GM19328 (cell line): ENCODE measurements around the gene TMEM184B.

ENCODE experiments used
- ATAC-seq: cut with Tn5 transposase; IDR thresholded peaks from one replicate; pipeline ENCODE4 v1.9.1; 2021; ENCODE audit warnings: mild to moderate bottlenecking, moderate library complexity; ENCODE audit not compliant: unreplicated experiment

TMEM184B gene

DNA sequence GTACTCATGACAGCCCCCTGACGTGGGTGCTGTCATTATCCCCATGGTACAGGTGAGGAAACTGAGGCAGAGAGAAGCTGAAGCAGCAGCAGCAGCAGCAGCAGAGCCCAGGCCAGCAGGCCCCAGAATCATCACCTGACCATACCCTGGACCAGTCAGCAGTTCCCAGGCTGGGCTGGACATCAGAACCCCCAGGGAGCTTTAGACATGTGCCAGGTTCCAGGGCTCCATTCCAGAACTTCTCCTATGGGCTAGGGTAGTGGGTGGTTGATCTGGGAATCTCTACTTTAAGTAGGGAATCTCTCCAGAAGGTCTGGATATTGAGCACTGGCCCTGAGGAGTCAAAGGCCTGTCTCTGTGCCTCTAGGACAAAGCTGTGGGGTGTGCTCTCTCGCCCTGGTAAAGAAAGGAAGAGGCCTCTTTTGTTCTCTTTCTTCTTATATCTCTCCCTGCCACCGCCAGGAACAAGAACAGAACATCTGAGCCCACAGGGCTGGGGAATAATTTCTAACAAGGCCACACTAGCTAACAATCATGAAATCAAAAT lies 44.4 kb downstream of the TMEM184B start:
- no peak for ATAC-seq

DNA sequence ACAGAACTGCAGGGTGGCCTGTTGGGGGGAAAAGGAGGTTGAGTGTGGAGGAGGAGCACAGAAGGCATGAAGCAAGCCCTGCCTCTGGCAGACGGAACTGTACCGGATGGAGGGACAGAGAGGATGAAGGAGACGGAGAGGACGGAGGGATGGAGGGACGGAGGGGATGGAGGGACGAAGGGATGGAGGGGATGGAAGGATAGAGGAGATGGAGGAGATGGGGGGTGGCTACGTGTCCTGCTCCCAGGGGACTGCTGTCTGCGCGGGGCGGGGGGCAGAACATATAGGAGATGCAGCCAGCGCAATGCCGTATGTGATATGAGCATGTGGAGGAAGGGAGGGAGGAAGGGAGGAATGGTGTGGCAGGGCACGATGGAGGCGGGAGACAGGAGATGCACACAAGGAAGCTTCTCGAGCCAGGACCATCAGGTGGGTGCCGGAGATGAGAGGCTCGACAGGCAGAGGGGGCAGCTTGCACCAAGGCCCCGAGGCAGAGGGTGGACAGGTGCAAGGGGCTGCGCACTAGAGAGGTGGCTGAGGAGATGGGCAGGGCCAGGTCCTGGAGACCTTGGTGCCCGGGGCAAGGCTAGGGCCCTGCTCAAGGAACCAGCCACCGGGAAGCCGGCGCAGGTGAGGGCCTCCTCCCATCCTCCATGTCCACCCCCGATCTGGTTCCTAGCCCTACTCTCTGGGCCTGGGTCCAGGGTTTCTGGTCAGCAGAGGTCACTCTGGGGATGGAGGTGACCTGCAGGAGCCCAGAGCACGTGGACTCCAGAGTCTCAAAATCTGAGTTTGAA lies 45.8 kb downstream of the TMEM184B start:
- ATAC-seq, result no peak

DNA sequence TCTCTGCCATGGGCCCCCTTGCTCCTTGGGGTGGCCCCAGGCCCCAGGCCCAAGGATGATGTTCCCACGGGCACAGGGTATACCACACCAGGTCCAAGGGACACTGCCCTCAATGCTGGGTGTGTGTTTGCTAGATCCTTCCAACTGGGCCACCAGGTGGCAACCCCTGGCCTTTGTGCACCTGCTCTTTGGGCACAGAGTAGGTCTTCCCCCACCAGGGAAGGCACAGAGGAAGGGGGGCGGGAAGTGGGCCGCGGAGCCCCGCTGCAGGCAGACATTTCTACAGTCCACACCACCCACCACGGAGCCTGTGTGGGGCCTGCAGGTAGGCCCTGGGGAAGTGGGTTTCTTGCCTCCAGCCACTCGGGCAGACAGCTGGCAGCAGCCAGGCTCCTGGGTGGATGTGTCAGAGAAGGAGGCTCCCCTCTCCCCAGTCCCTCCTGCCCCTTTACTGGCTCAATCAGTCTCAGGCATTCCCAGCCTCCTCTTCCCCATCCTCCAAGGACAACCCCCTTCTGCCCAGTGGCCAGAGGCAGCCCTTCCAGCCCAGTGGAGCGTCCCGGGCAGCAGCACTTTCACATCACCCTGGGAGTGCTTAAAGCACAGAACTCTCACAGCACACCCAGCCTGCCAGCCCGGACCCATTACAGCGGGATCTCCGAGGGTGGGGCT lies 49.4 kb downstream of the TMEM184B start:
- ATAC-seq, result no peak

DNA sequence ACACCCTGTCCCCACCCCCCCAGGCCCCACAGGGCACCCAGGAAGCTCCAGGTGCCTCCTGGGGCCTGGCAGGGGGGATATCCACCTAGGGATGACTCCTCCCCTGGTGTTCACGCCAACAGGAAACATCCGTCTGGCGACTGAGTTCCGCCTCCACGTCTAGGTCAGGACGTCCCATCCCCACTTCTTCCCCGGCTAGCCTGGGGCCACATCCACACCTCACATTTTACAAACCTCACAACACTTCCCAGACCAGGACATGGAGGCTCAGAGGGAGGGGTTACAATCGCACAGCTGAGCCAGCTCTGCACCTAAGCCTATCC lies 50.1 kb downstream of the TMEM184B start:
- ATAC-seq, result no peak

DNA sequence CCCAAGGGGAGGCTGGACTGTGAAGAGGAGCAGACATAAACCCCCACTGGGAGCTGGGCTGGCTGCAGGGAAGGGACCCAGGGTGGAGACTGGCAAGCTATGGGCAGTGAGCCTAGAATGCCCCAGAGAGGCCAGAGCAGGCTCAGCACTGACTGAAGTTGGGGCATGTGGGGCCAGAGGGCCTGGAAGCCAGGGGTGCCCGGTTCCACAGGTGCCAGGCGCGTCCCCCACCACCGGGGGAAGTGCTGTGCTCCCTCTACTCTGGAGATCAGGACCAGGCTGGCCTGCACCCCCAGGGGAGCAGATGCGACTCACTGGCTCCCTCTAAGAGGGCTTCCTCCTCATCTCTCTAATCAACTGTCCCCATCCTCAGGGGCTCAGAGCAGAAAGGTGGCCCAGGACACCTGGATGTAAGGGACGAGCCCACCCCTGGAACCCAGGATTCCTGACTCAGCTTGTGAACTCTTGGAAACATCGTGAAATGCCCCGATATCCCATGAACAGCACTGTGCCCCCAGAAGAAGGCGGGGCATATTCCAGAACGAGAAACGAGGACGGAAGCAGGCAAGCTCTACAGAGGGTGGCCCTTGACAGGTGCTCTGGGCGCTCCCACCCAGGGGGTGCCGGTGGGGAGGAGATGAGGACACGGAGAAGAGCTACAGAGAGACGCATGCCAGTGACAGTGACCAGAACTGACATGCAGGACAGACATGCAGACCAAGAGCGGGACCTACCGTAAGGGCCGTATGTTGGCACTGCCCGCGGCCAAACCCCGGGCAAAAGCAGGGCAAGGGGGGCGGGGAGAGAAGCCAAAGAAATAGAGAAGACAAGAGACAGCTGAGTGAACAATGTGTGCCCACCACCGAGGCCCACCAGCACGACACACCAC lies 50.7 kb downstream of the TMEM184B start:
- ATAC-seq, result no peak

DNA sequence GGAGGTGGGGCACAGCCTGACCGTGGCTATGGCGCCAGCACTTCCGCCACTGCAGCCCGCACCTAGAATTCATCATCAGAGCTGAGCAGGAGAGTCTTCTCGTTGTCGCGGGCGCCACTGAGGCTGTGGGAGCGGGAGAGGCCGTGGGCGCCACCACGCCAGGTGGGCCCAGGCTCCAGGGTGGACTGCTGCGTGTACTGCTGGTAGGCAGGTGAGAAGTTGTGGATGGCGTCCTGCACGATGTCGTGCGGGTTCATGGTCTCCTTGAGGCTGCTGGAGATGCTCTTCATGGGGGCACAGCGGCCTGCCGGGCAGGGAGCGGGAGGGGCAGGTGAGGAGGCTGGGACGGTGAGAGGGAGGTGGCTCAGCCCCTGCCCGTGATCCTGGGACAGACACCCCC lies 51.4 kb downstream of the TMEM184B start:
- ATAC-seq, result no peak

DNA sequence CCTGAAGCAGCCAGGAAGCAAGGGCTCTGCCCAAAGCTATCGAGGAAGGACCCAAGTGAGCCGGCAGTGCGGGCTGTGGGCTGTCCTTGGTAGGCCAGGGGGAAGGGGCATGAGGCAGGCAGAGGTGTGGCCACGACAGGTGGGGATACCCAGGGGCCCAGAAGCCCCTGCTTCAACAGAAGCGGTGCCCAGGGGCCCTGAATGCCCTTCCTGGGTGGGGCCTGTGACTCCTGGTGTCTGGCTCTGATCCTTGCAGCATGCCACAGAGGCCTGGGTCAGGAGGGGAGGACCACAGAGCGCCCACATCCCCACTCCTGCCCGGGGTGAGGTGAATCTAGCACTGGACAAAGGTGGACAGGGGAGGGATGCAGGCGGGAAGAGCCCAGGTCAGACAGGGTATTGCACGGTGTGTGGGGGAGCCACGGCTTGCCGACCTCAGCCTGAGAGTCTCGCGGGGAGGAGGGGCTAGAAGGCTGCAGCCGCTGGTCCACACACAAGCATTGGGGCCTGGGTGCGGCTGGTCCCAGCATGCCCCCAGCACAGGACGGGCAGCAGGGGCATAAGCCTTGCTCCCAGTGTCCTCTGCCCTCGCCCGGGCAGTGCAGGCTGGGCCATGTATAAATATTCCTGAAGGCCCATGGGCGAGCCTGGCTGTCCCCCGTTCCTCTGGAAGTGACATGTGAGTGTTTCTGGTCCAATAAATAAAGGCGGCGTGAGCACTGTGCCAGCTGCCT lies 52.0 kb downstream of the TMEM184B start:
- ATAC-seq, result no peak

DNA sequence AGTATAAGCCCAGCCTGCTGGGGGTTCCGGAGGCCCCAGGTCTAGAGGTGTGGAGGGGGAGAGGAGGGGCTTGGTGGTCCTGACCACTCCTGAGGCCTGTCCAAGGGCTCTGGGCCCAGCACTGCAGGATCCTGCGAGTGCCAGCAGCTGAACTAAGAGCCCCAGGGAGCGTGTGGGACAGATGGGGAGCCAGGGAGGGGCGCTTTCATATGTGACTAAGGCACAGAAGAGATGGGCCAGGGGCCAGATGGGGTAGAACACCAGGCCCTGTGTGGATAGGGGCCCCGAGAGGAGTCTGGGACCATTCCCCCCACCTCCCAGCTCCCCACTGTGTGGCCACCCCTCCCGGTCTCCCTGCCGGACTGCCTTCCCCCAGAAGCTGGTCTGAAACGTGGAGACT lies 52.6 kb downstream of the TMEM184B start:
- no peak for ATAC-seq

DNA sequence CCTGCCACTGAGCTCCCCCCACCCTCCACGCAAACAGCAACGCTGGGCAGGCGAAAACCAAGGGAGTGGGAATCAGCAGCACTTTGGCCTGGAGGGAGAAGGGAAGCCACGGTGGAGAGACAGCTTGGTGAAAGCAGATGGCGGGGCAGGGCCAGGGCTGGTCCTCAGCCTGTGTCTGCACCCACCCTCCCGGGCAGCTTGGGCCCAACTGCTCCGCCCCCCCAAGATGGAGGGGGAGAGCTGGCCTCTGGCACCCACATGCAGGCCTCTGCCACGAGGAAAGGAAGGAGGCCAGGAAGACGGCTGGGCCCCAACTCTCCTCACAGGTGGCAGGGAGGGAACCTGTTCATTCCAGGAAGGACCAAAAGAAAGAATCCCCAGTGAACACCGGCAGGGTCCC lies 53.2 kb downstream of the TMEM184B start:
- ATAC-seq, result no peak

DNA sequence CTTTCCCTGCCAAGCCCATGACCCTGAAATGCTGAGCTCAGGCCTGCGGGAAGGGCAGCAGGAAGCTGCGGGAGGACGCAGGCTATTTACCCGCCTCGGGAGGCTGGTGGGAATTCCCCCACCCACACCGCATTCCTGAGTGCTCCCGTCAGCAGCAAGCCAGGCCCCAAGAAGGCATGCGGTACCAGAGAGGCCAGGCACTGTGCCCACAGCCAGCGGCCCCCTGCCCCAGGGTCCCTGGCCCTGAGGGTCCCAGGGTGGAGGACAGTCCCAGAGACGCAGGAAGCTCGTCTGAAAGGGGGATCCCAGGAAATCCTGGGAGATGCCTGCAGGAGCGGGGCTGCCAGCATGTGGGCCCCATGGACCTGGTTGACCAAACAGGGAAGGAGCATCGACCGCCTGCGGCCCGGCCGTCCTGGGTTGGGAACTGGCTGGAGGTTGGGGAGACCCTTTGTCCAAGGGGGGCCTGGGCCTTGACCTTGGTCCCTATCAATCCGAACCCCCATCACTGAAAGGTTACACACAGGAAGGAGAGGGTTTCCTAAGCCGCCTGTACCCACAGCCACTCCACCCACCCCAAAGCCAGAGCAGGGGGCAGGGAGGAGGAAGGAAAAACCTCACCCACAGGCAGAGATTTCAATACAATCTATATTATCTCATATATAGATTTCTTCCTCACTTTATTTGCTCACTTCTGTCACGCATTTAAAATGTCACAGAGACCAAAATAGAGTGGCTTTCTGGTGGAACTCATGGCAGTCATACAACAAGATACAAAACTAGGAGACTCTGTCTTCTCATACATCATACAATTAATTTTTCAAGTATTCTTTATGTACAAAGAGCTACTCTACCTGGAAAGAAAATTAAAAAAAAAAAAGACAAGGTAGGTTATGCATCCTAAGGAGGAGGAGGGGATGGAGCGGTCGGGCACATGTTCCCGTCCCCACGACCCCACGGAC lies 53.9 kb downstream of the TMEM184B start:
- ATAC-seq, result no peak

DNA sequence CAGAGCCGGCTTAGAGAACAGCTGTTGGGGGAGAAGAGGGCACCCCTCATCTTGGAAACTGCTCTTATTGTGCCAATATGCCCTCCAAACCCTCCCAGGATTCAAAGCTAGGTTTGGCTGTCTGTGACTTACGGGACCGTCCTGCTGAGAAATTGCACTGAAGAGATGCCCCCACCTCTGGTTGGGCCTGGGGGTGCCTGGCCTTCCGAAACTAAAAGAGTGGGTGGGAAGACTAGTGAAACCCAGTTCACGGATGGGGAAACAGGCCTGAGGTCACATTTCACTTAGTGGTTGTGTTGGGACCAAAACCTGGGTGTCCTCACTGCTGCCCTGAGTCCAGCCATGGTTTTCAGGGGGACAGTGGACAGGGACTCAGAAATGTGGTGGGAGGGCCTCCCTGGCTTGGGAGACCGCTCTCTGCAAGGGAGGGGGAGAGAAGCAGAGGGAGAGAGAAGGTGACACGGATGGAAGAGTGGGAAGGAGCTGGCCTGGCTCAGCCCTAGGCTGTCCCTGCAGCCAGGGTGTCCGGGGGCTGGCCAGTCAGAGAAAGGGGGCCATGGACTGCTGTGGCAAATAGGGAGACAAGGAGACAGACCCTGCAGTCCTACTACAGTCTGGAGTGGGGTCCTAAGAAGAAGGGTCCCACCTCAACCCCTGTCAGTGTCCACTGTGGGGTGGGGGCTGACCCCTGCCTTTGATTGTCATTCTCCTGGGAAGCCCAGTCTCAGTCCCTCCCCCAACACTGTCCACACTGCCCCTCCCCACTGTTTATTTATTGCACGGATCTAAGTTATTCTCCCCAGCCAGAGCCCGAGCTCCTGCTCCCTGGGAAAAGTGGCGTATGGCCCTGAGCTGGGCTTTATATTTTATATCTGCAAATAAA lies 57.4 kb downstream of the TMEM184B start:
- no peak for ATAC-seq

DNA sequence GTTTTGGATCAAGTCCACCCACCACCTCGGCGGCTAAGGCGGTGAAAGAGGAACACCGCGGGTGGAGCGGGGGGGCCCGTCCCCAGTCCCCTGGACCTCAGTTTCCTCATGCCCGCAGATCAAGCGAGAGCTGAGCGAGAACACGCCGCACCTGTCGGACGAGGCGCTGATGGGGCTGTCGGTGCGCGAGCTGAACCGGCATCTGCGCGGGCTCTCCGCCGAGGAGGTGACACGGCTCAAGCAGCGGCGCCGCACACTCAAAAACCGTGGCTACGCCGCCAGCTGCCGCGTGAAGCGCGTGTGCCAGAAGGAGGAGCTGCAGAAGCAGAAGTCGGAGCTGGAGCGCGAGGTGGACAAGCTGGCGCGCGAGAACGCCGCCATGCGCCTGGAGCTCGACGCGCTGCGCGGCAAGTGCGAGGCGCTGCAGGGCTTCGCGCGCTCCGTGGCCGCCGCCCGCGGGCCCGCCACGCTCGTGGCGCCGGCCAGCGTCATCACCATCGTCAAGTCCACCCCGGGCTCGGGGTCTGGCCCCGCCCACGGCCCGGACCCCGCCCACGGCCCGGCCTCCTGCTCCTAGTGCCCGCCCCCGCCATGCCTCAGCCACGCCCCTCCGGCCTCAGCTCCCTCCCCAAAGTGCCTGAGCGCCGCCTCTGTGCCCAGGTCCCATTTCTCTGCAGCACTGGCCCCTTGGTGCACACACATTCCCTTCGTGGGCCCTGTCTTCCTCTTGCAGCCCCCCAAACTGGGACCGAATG lies 58.3 kb downstream of the TMEM184B start:
- no peak for ATAC-seq

DNA sequence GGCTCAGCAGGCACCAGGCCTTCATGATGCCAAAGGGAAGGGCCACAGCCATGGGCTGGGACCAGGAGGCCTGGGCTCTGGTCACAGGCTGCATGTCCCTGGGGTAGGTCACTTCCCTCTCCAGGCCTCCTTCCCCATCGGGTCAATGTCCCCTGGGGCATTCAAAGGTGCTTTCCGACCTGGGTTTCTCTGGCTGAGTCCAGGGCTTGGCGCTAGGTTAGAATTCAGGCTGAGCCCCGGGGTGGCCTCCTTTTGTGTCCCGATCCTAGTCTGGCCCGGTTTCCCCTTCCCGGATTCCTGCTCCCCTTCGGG lies 58.9 kb downstream of the TMEM184B start:
- ATAC-seq, result no peak

DNA sequence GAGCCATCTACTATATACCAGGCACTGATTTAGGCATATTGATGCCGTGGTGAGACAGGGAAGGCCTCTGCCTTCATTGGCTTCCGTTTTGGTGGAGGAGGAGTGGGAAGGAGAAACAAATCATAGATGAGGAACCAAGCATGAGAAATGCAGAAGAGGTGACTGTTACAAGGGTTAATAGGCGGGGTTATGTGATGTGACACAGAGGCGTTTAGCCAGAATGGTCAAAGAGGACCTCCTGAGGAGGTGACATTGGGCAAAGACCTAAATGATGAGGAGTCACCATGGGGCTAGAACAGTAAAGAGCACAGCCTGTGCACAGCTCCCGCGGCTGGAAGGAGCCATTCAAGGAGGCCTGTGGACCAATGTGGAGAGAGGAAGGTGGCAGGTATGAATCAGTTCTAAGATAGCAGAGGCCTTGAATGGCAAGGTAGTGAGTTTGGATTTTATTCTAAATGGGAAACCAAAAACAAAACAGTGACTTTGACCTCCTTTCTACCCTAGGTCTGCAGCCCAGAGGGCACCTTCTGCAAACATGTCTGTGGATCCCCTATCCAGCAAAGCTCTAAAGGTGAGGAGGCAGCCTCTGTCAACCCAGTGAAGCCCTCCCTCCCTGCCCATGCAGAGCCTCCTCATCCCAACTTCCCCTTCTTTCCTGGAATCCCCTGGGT lies 59.4 kb downstream of the TMEM184B start:
- no peak for ATAC-seq

DNA sequence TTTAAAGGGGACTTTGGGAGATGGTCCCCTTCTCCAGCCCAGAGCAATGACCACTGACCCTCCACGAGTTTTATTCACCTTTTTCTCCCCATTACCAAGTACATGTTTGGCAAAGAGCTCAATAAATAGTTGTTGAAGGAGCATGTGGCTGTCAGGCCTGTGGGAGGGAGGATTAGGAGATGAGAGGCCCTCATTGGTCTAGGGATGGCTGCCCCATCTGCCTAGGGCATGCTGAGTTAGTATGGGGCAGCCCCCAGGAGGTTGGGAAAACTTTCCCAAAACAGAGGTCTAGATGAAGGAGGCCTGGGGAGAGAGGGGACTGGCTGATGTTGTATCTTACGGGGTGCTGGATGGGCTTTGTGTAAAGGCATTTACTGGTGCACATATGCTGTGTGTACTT lies 60.4 kb downstream of the TMEM184B start:
- no peak for ATAC-seq

DNA sequence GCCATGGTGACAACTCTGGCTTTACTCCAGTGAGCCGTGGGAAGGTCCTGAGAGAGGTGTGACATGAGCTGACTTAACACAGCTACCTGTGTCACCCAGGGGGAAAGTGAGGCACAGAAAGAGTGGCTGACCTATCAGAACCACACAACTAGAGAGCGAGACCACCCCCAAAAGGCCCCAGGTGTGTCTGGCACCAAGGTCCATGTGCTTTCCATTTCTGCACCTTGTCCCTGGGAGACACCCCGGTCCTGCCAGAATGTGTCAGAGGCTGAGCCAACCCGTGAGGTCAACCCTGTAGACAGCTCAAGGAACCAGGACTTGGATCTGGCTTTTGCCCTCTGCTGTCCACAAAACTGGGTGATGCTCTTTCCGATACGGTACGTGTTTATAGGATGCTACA lies 61.3 kb downstream of the TMEM184B start:
- ATAC-seq, result no peak

DNA sequence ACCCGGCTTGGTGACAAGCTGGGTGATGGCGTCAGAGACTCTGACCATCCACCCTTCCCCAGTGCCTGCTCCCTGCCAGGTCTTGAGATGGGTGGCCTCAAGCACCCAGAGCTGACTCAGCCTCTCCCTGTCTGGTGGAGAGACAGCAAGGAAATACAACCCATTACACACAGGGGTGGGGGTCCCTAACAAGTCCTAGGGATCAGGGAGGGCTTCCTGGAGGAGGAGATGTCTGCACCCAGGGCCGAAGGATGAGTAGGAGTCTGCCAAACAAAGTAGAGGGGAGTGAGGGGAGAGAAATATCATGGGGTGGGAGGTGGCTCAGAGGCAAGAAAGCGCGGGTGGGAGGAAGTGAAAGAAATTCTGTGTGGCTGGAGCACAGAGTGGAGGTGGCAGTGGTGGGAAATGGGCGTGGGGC lies 64.2 kb downstream of the TMEM184B start:
- no peak for ATAC-seq
